ENCODE results near the gene NFYC.
A peak's percentile ranks its signal among the peaks of the same experiment; 100 is the strongest.
"Not testable (repeated sequence)": the region's sequence is repeated elsewhere in the genome, so short reads cannot be mapped to it uniquely, and the experiment has no call there.

NFYC gene

GRCh38 chr1:40708750-40709099 is 17.2 kb downstream of the NFYC start:
- DNase-seq: peak; percentile 85

- peak; percentile 94 for DNase-seq
Observed at GRCh38 chr1:40709100-40709801, 17.7 kb downstream of the NFYC start.

GRCh38 chr1:40709802-40710278 is 18.3 kb downstream of the NFYC start:
- no peak for DNase-seq

DNA sequence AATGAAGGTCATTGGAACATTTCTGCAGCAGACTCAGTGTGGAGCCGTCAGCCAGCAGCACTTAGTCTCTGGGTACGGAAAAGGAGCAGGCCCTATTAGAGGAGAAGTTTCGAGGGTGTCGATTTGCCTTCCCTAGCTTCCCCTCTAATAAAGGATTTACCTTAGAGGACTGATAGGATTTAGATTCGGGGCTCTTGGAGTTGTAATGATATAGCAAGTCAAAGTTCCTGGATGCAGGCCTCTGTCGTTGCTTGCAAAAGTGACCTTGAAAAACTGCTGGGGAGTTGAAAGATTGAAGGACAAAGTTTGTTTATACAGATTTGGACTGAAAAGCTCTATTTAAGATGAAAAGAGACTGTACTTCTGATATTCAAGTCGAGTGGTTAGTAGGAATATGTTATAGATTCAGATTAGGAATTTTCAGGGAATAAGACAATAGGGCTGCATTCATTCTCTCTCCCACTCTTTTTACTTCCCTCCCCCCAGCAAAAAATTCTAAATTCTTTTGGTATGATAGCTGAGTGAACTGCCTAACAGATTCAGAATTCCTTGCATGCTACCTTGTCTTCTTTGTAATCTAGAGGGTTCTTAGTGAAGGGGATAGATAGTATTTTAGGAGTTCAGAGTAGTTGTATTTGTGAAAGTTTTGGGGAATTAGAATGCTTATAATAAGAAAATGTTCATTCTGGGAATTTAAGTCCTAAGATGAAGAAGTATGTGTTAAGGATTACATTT is 19.2 kb downstream of the NFYC start:
- peak; percentile 20 for DNase-seq

DNA sequence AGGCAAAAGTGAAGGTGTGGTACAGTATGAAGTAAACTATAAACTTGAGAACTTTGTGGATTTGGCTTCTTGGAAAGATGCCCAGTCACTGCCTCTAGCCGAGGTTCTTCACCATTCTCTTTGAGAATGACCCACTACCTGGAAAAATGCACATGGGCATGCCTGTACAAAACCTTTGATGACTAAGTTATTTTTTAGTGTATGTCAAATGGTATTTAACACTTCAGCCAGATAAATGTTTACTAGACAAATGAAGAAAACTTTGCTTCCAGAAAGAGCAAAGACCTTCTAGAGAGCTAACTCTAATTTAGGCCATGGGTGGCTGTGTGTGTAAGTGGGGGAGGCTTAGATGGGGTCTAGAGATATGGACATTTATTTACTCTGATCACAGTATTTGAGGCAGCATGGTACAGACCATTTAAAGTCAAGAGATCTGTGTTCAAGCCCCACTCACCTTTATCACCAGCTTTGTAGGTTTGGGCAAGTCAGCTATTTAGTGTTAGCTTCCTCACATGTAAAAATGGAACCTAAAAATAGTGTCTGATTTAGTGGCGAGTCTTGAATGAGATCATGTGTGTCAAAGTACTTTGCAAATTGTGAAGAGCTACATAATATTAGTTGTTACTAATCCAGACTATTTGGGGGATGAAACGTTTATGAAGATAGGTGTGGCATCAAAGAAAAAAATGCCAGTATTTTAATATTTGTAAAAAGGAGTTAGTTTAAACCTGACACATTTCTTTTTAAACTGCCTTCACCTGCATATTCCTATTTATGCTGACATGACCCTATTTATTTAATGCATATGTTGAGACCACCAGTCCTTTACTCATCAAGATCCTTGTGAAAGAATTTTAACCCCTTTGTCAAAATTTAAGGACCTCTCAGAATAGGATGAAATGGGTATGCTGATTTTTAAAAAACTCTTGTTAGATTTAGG is 20.2 kb downstream of the NFYC start:
- DNase-seq: peak; percentile 47

GRCh38 chr1:40712405-40712944 is 21.0 kb downstream of the NFYC start:
- DNase-seq: no peak

DNA sequence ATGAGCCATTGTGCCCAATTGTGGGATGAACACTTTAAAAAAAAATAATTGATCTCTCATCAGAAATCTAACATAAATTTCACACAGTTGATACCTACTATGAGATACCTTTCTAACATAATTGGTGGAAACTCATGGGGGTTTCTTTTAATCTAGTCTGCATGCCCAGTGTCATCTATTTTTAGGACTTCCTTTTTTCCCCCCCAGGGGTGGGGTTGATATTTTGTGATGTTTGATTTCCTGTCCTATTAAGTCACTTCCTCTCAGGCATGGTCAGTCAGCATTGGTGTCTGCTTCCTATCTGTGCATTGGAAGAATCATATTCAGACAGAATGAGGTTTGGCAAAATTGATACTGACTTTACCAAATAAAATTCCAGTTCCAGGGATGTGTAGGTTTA is 21.5 kb downstream of the NFYC start:
- DNase-seq: peak; percentile 27

DNA sequence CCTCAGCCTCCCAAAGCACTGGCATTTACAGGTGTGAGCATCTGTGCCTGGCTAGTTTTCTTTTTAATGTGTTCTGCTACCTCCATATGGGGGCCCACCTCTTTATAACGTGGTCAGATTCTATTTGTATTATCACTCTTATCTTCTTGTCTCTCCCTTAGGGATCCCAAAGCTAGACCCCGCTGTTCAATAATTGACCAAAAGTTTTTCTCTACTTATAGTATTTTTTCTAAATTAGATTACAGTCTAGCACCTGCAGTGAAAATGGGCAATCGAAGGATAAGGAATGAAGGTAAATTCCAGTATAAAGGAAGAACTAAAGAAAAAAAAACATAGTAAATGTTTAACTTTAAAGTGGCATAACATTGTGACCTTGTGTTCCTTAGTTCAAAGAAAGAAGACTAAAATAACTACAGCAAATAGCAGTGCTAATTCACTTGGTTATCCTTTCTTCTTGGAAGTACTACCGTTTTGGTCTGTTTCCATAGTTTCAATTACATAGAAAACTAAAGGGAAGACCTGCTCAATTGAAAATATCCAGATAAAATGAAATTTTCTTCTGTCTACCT is 24.1 kb downstream of the NFYC start:
- no peak for DNase-seq

DNA sequence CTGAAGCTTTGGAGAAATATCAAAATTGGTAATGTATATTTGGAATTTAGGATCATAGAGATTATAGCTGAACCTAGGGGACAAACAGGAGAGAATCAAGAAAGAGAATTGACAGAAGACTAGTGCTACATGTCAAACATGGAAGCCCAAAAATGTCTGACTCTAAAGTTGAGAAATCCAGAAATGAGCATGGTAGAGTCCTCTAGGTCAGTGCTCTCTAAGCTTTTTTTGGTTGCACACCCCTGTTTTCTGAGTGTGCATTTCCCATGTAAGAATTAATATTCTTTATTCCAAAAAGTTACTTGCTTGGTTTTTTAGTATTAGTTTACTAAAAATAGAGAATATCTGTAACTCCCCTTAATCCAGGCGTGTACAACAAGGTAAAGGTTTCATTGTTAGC is 25.6 kb downstream of the NFYC start:
- no peak for DNase-seq

- no peak for DNase-seq
Observed at GRCh38 chr1:40717955-40718354, 26.5 kb downstream of the NFYC start.

DNA sequence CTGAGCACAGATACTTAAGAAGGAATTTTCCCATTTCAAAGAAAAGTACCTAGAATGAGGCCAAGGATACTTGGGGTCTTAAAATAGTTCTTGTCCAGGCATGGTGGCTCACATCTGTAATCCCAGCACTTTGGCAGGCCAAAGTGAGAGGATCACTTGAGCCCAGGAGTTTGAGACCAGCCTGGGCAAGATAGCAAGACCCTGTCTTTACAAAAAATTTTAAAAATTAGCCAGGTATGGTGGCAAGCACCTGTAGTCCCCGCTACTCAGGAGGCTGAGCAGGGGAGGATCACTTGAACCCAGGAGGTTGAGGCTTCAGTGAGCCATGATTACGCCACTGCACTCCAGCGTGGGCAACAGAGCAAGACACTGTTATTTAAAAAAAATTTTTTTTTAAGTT is 29.0 kb downstream of the NFYC start:
- no peak for DNase-seq

DNA sequence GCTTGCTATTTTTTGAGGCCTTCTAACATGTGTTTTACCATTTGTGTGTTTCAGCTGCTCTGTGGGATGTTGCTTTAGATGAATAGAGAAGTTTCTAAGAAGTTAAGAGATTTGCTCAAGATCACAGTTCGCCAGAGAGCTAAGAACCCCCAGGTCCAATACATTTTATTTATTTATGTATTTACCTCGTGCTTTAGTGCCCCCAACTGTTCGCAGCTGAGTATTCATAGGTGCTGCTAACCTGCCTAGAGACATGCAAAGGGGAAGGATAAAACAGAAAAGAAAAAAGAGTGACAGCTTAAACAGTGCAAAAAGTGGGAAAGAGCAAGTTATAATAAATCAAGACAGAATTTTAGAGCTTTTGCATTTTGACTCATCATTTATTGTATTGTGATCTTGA is 31.1 kb downstream of the NFYC start:
- no peak for DNase-seq

DNA sequence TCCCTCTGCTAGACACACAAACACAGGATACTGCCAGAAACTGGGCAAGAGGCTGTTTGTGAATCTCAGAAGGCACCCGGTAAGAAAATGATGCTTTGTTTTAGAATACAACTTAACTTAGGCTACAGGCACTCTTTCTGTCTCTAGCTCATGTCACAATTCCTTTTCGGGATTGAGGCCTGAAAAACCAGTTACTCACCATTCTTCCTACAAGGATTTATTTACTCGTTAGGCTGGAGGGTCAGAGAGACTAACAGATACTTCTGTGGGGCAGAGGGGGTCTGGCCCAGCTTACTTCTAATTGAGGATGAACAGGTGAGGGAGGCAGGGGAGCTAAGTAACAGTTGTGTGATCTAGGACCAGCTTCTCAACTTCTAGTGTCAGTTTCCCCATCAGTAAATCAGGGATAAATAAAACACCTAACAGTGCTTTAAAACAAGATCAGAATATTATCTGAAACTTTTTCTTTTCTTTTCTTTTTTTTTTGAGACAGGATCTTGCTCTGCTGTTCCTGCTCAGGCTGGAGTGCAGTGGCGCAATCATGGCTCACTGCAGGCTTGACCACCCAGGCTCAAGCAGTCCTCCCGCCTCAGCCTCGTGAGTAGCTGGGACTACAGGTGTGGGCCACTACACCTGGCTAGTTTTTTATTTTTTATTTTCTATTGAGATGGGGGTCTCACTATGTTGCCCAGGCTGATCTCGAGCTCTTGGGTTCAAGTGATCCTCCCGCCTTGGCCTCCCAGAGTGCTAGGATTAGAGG is 31.9 kb downstream of the NFYC start:
- DNase-seq: no peak

GRCh38 chr1:40727662-40728061 is 36.2 kb downstream of the NFYC start:
- peak; percentile 56 for DNase-seq

- DNase-seq: not testable (repeated sequence)
Observed at GRCh38 chr1:40729316-40729862, 37.9 kb downstream of the NFYC start.

GRCh38 chr1:40732756-40733301 is 41.3 kb downstream of the NFYC start:
- peak; percentile 9 for DNase-seq

GRCh38 chr1:40734882-40735628 is 43.6 kb downstream of the NFYC start:
- no peak for DNase-seq

GRCh38 chr1:40736085-40736531 is 44.6 kb downstream of the NFYC start:
- DNase-seq: peak; percentile 62

GRCh38 chr1:40738831-40739230 is 47.3 kb downstream of the NFYC start:
- no peak for DNase-seq

DNA sequence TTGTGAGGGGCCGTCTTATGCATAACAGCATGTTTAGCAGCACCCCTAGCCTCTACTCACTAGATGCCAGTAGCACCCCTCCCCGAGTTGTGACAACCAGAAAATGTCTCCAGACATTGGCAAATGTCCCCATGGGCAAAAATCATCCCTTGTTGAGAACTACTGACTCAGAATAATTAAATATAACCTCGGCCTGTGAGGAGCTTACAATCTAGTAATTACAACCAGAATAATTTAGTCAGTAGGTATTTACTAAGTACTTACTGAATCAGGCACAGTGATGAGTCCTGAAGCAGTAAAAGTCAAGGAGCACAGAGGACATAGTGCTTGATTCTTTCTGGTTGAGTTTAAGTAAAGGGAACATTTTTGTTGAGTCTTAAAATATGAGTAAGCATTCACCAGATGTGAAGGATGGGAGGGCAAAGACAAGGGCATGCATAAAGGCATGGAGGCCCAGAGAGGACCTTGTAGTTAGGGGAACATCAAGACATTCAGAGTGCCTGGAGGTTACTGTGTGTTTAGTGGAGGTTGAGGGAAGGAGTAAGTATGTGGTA is 48.0 kb downstream of the NFYC start:
- no peak for DNase-seq

All from fibroblast of skin of scalp (primary cell).